GM18519 (cell line): Measurements from ENCODE around the gene CPEB1.

Experiments used
- ATAC-seq: cut with Tn5 transposase; IDR thresholded peaks from one replicate; pipeline ENCODE4 v1.9.1; 2021; ENCODE audit warnings: mild to moderate bottlenecking, moderate library complexity; ENCODE audit not compliant: unreplicated experiment, low FRiP score

CPEB1 gene

GRCh38 chr15:82599862-82600261 is 47.3 kb downstream of the CPEB1 start:
- ATAC-seq = no peak

GRCh38 chr15:82597815-82598214 is 49.3 kb downstream of the CPEB1 start:
- no peak for ATAC-seq

GRCh38 chr15:82595766-82596165 is 51.4 kb downstream of the CPEB1 start:
- ATAC-seq = no peak

GRCh38 chr15:82595203-82595602 is 52.0 kb downstream of the CPEB1 start:
- no peak for ATAC-seq

- no peak for ATAC-seq
These were observed 59.4 kb downstream of the CPEB1 start for GRCh38 chr15:82587805-82588204.

- ATAC-seq = no peak
These were observed 62.1 kb downstream of the CPEB1 start for GRCh38 chr15:82585072-82585471.

- no peak for ATAC-seq
These were observed 66.5 kb downstream of the CPEB1 start for GRCh38 chr15:82580713-82581112.

- no peak for ATAC-seq
These were observed 71.8 kb downstream of the CPEB1 start for GRCh38 chr15:82575335-82575734.

- no peak for ATAC-seq
These were observed 74.2 kb downstream of the CPEB1 start for GRCh38 chr15:82572986-82573385.

- no peak for ATAC-seq
These were observed 74.9 kb downstream of the CPEB1 start for GRCh38 chr15:82572311-82572710.

GRCh38 chr15:82571722-82572222 is 75.4 kb downstream of the CPEB1 start:
- ATAC-seq = no peak

GRCh38 chr15:82570721-82571508 is 76.2 kb downstream of the CPEB1 start:
- no peak for ATAC-seq

GRCh38 chr15:82569834-82570233 is 77.3 kb downstream of the CPEB1 start:
- ATAC-seq = no peak

- no peak for ATAC-seq
These were observed 78.2 kb downstream of the CPEB1 start for GRCh38 chr15:82568986-82569385.

- no peak for ATAC-seq
These were observed 79.5 kb downstream of the CPEB1 start for GRCh38 chr15:82567661-82568060.

GRCh38 chr15:82566690-82567089 is 80.5 kb downstream of the CPEB1 start:
- ATAC-seq = no peak

- ATAC-seq = no peak
These were observed 88.7 kb downstream of the CPEB1 start for GRCh38 chr15:82558502-82558901.

- ATAC-seq = no peak
These were observed 90.7 kb downstream of the CPEB1 start for GRCh38 chr15:82556315-82557035.

- no peak for ATAC-seq
These were observed 92.3 kb downstream of the CPEB1 start for GRCh38 chr15:82554849-82555248.

- ATAC-seq = no peak
These were observed 92.8 kb downstream of the CPEB1 start for GRCh38 chr15:82554351-82554750.

GRCh38 chr15:82553846-82554245 is 93.3 kb downstream of the CPEB1 start:
- no peak for ATAC-seq

- no peak for ATAC-seq
These were observed 94.3 kb downstream of the CPEB1 start for GRCh38 chr15:82552861-82553260.
